HFF-Myc (cell line): ENCODE data around the gene DNAJC4.

Experiments used
- DNase-seq: peaks from one replicate; pipeline ENCODE4 v3.0.0-alpha.2; 2011; ENCODE audit warnings: low read depth; ENCODE audit errors: extremely low read depth
- H3K4me3 ChIP-seq: replicated peaks from 2 replicates; pipeline ENCODE4 v1.5.1; 2011; ENCODE audit warnings: low read depth, mild to moderate bottlenecking, control low read depth, low read length
- CTCF ChIP-seq: IDR thresholded peaks from 2 replicates; pipeline ENCODE4 v1.5.1; 2012; ENCODE audit warnings: mild to moderate bottlenecking, low read depth, low read length, control low read depth; ENCODE audit errors: missing control alignments

Gene DNAJC4

GRCh38 chr11:64283092-64283491, 52.7 kb downstream of the DNAJC4 start:
- TF ChIP-seq CTCF, result no peak
- no peak for DNase-seq
- no peak overlapping the region for H3K4me3 ChIP-seq
